ENCODE data around the gene RNASE11.

- TF ChIP-seq CTCF (IDR thresholded peaks at IDR 0.05) (no peak), POLR2A (IDR thresholded peaks at IDR 0.05) (no peak)
Measured at GRCh38 chr14:20632448-20632830, 44.6 kb upstream of the RNASE11 start.
